WERI-Rb-1 (cell line): Measurements from ENCODE around the gene ADAMTS20.

Experiments used
- DNase-seq: peaks from one replicate; pipeline ENCODE4 v3.0.0-alpha.2; 2020
- H3K27ac ChIP-seq: fragments of 250-450 bp; sonication (Bioruptor Pico); 2 replicates; pipeline ENCODE4 v1.5.1; 2020; ENCODE audit warnings: mild to moderate bottlenecking, moderate library complexity
- H3K27me3 ChIP-seq: fragments of 250-450 bp; sonication (Bioruptor Pico); 2 replicates; pipeline ENCODE4 v1.5.1; 2021; ENCODE audit warnings: mild to moderate bottlenecking, low read depth, moderate library complexity; ENCODE audit not compliant: insufficient read depth, severe bottlenecking
- H3K36me3 ChIP-seq: fragments of 250-450 bp; sonication (Bioruptor Pico); 2 replicates; pipeline ENCODE4 v1.5.1; 2020; ENCODE audit warnings: mild to moderate bottlenecking, moderate library complexity
- H3K4me3 ChIP-seq: 2 replicates; pipeline ENCODE4 v1.5.1; 2011; ENCODE audit warnings: low read depth, mild to moderate bottlenecking, control low read depth, low read length
- H3K9me3 ChIP-seq: fragments of 250-450 bp; sonication (Bioruptor Pico); 2 replicates; pipeline ENCODE4 v1.5.1; 2021; ENCODE audit warnings: mild to moderate bottlenecking, moderate library complexity; ENCODE audit not compliant: severe bottlenecking
- CTCF ChIP-seq: IDR thresholded peaks from 2 replicates; pipeline ENCODE4 v1.5.1; 2011; ENCODE audit warnings: low read depth, mild to moderate bottlenecking, control low read depth, inconsistent platforms, low read length

ADAMTS20 gene

GRCh38 chr12:43329375-43329774 is 222.6 kb downstream of the ADAMTS20 start:
- Histone ChIP-seq H3K27ac (no peak overlapping the region), H3K9me3 (no peaks in the 10 kb centered on the region), H3K36me3 (no peaks in the 10 kb centered on the region), H3K4me3 (no peak overlapping the region), H3K27me3 (no peaks in the 10 kb centered on the region)
- DNase-seq: no peak
- TF ChIP-seq CTCF: no peak

GRCh38 chr12:43325786-43326185 is 226.2 kb downstream of the ADAMTS20 start:
- Histone ChIP-seq H3K4me3 (no peak overlapping the region), H3K36me3 (no peaks in the 10 kb centered on the region), H3K27me3 (no peaks in the 10 kb centered on the region), H3K9me3 (no peaks in the 10 kb centered on the region), H3K27ac (no peak overlapping the region)
- DNase-seq: no peak
- no peak for TF ChIP-seq CTCF

- TF ChIP-seq CTCF: no peak
- H3K27ac ChIP-seq: no peak overlapping the region
Measured at GRCh38 chr12:43320281-43320680, 231.7 kb downstream of the ADAMTS20 start.

GRCh38 chr12:43318021-43318420 is 234.0 kb downstream of the ADAMTS20 start:
- no peak for DNase-seq
- H3K9me3 ChIP-seq: no peaks in the 10 kb centered on the region
- no peaks in the 10 kb centered on the region for H3K36me3 ChIP-seq
- H3K27ac ChIP-seq: no peak overlapping the region
- H3K27me3 ChIP-seq: no peaks in the 10 kb centered on the region
- H3K4me3 ChIP-seq: no peak overlapping the region
- TF ChIP-seq CTCF: no peak

More at GRCh38 chr12:43320281-43320680, 231.7 kb downstream of the ADAMTS20 start:
- H3K36me3 ChIP-seq: no peaks in the 10 kb centered on the region
- H3K27me3 ChIP-seq: no peaks in the 10 kb centered on the region
- H3K9me3 ChIP-seq: no peaks in the 10 kb centered on the region
- H3K4me3 ChIP-seq: no peak overlapping the region
- no peak for DNase-seq

GRCh38 chr12:43317156-43317555 is 234.8 kb downstream of the ADAMTS20 start:
- Histone ChIP-seq H3K27me3 (no peaks in the 10 kb centered on the region), H3K27ac (no peak overlapping the region), H3K4me3 (no peak overlapping the region), H3K9me3 (no peaks in the 10 kb centered on the region), H3K36me3 (no peaks in the 10 kb centered on the region)
- DNase-seq: no peak
- TF ChIP-seq CTCF: no peak

- TF ChIP-seq CTCF: no peak
- no peak for DNase-seq
- Histone ChIP-seq H3K4me3 (no peak overlapping the region), H3K27ac (no peak overlapping the region), H3K27me3 (no peaks in the 10 kb centered on the region), H3K36me3 (no peaks in the 10 kb centered on the region), H3K9me3 (no peaks in the 10 kb centered on the region)
Measured at GRCh38 chr12:43316520-43316919, 235.5 kb downstream of the ADAMTS20 start.
